ENCODE results near the gene KCNQ1OT1. TPM values are rescaled to one million over a fixed set of nuclear protein-coding genes. Genes with fewer than 3 reads are reported as not detected.

The KCNQ1OT1 gene
- total RNA-seq, 1 donor from 2014 or later, result 3.9 TPM

GRCh38 chr11:2717561-2718325, 17.9 kb upstream of the KCNQ1OT1 start:
- Mint-ChIP-seq H3K27me3 (ENCODE audit: unreplicated experiment) (peaks cover 18% of the 10 kb centered on the region), H3K4me1 (ENCODE audit: unreplicated experiment) (peaks cover 2% of the 10 kb centered on the region), H3K27ac (ENCODE audit: unreplicated experiment) (no peak overlapping the region), H3K36me3 (ENCODE audit: unreplicated experiment) (no peaks in the 10 kb centered on the region), H3K9me3 (ENCODE audit: unreplicated experiment) (no peaks in the 10 kb centered on the region), H3K4me3 (ENCODE audit: unreplicated experiment) (no peak overlapping the region)
- no peak for TF ChIP-seq CTCF (IDR thresholded peaks at IDR 0.05)
- DNase-seq (ENCODE audit: extremely low spot score, unreplicated experiment), result no peak

GRCh38 chr11:2716376-2717095, 16.7 kb upstream of the KCNQ1OT1 start:
- Mint-ChIP-seq H3K27me3 (ENCODE audit: unreplicated experiment) (peaks cover 21% of the 10 kb centered on the region), H3K4me1 (ENCODE audit: unreplicated experiment) (peaks cover 2% of the 10 kb centered on the region), H3K4me3 (ENCODE audit: unreplicated experiment) (no peak overlapping the region), H3K36me3 (ENCODE audit: unreplicated experiment) (no peaks in the 10 kb centered on the region), H3K27ac (ENCODE audit: unreplicated experiment) (no peak overlapping the region), H3K9me3 (ENCODE audit: unreplicated experiment) (no peaks in the 10 kb centered on the region)
- no peak for DNase-seq (ENCODE audit: extremely low spot score, unreplicated experiment)
- TF ChIP-seq CTCF (IDR thresholded peaks at IDR 0.05), result no peak

- peaks cover 28% of the 10 kb centered on the region for H3K27me3 Mint-ChIP-seq (ENCODE audit: unreplicated experiment)
- no peak overlapping the region for H3K4me3 Mint-ChIP-seq (ENCODE audit: unreplicated experiment)
These were observed 16.0 kb upstream of the KCNQ1OT1 start for GRCh38 chr11:2715716-2716350.

GRCh38 chr11:2714871-2715270, 15.1 kb upstream of the KCNQ1OT1 start:
- H3K27me3 Mint-ChIP-seq (ENCODE audit: unreplicated experiment), result peaks cover 36% of the 10 kb centered on the region
- peaks cover 10% of the 10 kb centered on the region for H3K9me3 Mint-ChIP-seq (ENCODE audit: unreplicated experiment)
- H3K36me3 Mint-ChIP-seq (ENCODE audit: unreplicated experiment), result no peaks in the 10 kb centered on the region
- DNase-seq (ENCODE audit: extremely low spot score, unreplicated experiment), result no peak
- no peak overlapping the region for H3K4me3 Mint-ChIP-seq (ENCODE audit: unreplicated experiment)
- peaks cover 2% of the 10 kb centered on the region for H3K4me1 Mint-ChIP-seq (ENCODE audit: unreplicated experiment)
- TF ChIP-seq CTCF (IDR thresholded peaks at IDR 0.05), result no peak
- no peak overlapping the region for H3K27ac Mint-ChIP-seq (ENCODE audit: unreplicated experiment)

More at GRCh38 chr11:2715716-2716350, 16.0 kb upstream of the KCNQ1OT1 start:
- Mint-ChIP-seq H3K9me3 (ENCODE audit: unreplicated experiment) (peaks cover 3% of the 10 kb centered on the region), H3K36me3 (ENCODE audit: unreplicated experiment) (no peaks in the 10 kb centered on the region), H3K4me1 (ENCODE audit: unreplicated experiment) (peaks cover 2% of the 10 kb centered on the region), H3K27ac (ENCODE audit: unreplicated experiment) (no peak overlapping the region)
- DNase-seq (ENCODE audit: extremely low spot score, unreplicated experiment), result no peak
- no peak for TF ChIP-seq CTCF (IDR thresholded peaks at IDR 0.05)

- no peak for DNase-seq (ENCODE audit: extremely low spot score, unreplicated experiment)
- Mint-ChIP-seq H3K9me3 (ENCODE audit: unreplicated experiment) (peaks cover 10% of the 10 kb centered on the region), H3K27me3 (ENCODE audit: unreplicated experiment) (peaks cover 39% of the 10 kb centered on the region), H3K27ac (ENCODE audit: unreplicated experiment) (no peak overlapping the region), H3K4me1 (ENCODE audit: unreplicated experiment) (peaks cover 5% of the 10 kb centered on the region), H3K36me3 (ENCODE audit: unreplicated experiment) (no peaks in the 10 kb centered on the region), H3K4me3 (ENCODE audit: unreplicated experiment) (no peak overlapping the region)
- no peak for TF ChIP-seq CTCF (IDR thresholded peaks at IDR 0.05)
These were observed 14.6 kb upstream of the KCNQ1OT1 start for GRCh38 chr11:2714463-2714800.

Data from osteocyte (in vitro differentiated cells).